Adrenal gland (tissue), 5 donors: ENCODE measurements around the gene ALDH18A1.

Experiments used
- CTCF ChIP-seq, 6 experiments: fragments of 450-650 bp in 4 of 6; fragments of 200-600 bp in 2 of 6; sonication (generic) in 1 of 6; IDR thresholded peaks; 1 replicate in 5 of 6; 2 replicates in 1 of 6; pipeline versions ENCODE4 v1.5.1 to v1.8.0; 2016 to 2021; ENCODE audit warnings: antibody characterized with exemption in 6 of 6, mild to moderate bottlenecking in 2 of 6, moderate library complexity in 1 of 6
- POLR2A ChIP-seq, 2 donors: fragments of 450-650 bp; IDR thresholded peaks; one replicate each; pipeline ENCODE4 v1.6.1; 2017; ENCODE audit warnings: antibody characterized with exemption in 2 of 2, mild to moderate bottlenecking in 2 of 2, moderate library complexity in 1 of 2
- donor health status: DM: no; HTN: no; CAD: no.

GRCh38 chr10:95650232-95650631 lies 6.3 kb downstream of the ALDH18A1 start:
- TF ChIP-seq POLR2A (IDR thresholded peaks at IDR 0.05), result no peak
- TF ChIP-seq CTCF (IDR thresholded peaks at IDR 0.05), result no peak
